MM.1S (cell line): Measurements from ENCODE around the gene SLIT1.

Experiments
- EZH2 ChIP-seq: fragments of 300-600 bp; sonication (generic); optimal IDR thresholded peaks from 2 replicates; pipeline ENCODE3; 2017; ENCODE audit warnings: low read depth, mild to moderate bottlenecking, antibody characterized with exemption, low read length, mixed read lengths
- EZH2phosphoT487 ChIP-seq: fragments of 300-600 bp; sonication (generic); IDR thresholded peaks from 2 replicates; pipeline ENCODE4 v1.6.1; 2018; ENCODE audit warnings: antibody characterized with exemption, low read length

DNA sequence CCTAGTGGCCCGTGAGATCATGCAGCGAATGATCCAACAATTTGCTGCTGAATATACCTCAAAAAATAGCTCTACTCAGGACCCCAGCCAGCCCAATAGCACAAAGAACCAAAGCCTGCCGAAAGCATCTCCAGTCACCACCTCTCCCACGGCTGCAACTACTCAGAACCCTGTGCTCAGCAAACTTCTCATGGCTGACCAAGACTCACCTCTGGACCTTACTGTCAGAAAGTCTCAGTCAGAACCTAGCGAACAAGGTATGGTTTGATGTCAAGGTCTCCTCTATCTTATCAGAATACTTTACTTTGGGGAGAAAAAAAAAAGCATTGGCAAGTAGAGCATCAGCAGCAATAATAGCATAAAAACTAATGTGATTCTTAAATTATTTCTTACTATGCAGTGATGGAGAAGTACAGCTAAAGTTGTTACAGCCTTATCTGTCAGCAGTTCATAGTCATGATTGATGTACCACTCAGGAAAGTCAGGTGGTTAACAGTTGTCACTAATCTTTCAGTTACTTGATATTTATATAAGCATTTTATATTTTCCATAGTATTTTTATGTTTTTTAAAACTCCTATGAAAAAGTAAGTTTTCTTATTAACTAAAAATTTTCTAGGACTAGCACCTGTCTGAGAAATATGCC, 236.6 kb downstream of the SLIT1 start:
- no peak for TF ChIP-seq EZH2phosphoT487
- no peak for TF ChIP-seq EZH2
